A673 (cell line): ENCODE data around the gene PTPRR.

Experiments used
- EZH2 ChIP-seq: fragments of 200-600 bp; sonication (generic); IDR thresholded peaks from 2 replicates; pipeline ENCODE4 v1.6.1; 2017; ENCODE audit warnings: borderline replicate concordance, low read depth, mild to moderate bottlenecking, mixed read lengths, antibody characterized with exemption, low read length; ENCODE audit not compliant: poor library complexity, severe bottlenecking
- TF ChIP-seq, protein P1 (sequence below): fragments of 300-800, 200-600 bp; sonication (generic); conservative IDR thresholded peaks from 2 replicates; pipeline ENCODE4 v1.5.1; 2017; ENCODE audit warnings: low read depth, mild to moderate bottlenecking, antibody characterized with exemption, low read length, moderate library complexity, mixed read lengths

DNA sequence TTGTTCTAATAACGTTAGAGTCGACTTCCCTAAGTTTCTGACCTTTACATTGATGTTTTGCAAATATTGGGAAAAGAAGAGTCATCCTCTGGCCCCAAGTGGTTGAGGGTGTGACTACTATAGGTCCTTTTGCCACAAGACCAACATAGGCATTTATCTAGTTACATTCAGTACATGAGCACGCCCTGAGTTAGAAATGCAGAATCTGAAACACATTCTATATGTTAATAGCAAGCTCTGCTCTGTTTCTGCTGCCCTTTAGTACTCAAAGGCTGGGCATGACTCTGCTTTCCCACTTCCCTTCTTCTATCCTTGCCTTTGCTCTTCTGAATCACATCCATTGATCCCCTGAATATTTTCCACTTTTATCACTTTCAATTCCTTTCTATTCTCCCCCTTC lies 168.2 kb downstream of the PTPRR start:
- TF ChIP-seq, protein P1, sequence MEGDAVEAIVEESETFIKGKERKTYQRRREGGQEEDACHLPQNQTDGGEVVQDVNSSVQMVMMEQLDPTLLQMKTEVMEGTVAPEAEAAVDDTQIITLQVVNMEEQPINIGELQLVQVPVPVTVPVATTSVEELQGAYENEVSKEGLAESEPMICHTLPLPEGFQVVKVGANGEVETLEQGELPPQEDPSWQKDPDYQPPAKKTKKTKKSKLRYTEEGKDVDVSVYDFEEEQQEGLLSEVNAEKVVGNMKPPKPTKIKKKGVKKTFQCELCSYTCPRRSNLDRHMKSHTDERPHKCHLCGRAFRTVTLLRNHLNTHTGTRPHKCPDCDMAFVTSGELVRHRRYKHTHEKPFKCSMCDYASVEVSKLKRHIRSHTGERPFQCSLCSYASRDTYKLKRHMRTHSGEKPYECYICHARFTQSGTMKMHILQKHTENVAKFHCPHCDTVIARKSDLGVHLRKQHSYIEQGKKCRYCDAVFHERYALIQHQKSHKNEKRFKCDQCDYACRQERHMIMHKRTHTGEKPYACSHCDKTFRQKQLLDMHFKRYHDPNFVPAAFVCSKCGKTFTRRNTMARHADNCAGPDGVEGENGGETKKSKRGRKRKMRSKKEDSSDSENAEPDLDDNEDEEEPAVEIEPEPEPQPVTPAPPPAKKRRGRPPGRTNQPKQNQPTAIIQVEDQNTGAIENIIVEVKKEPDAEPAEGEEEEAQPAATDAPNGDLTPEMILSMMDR: no peak
- TF ChIP-seq EZH2: no peak
